Hematopoietic multipotent progenitor cell treated with erythropoietin and hydrocortisone succinate and interleukin-3 and kit ligand, for 4 days (in vitro differentiated cells): ENCODE data around the gene OTUB2.

Experiments used
- DNase-seq: peaks from one replicate; pipeline ENCODE4 v3.0.0-alpha.2; 2015

The OTUB2 gene

DNA sequence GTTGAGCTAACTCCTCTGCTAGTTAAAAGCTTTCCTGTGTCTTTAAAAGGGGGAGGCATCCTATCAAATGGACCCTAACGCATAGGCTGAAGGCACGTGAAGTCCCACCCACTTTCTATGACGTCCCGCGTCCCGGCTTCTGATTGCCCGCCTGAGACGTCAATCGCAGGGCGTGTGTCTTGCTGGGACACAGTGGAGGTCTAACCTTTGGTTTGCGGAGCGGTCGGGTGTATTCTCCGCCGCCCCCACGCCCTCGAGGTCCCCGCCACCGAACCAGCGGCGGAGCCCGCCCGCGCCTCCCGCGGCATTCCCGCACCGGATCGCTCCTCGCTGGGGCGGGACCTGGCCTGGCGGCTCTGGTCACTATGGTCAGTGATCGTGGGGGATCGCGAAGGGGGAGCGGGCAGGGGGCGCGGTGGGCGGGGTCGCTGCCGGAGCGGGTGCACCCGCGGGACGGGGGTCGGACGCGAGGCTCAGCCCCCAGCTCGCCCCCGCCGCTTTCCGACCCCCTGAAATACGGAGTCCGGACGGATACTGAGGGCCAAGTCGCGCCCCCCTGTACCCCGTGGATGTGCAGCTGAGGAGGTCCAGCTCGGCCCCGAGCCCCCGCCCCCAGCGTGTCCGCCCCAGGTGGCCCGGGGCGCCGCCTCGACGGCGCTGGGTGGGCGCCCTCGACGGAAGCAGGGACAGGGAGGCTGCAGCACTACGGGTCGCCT lies at the start of gene OTUB2:
Gene OTUB2, plus strand, starts transcription at position 168 of the 716 bp plus-strand sequence. Its CDS starts 198 bp downstream, at position 366.
- DNase-seq, result peak; percentile 99

DNA sequence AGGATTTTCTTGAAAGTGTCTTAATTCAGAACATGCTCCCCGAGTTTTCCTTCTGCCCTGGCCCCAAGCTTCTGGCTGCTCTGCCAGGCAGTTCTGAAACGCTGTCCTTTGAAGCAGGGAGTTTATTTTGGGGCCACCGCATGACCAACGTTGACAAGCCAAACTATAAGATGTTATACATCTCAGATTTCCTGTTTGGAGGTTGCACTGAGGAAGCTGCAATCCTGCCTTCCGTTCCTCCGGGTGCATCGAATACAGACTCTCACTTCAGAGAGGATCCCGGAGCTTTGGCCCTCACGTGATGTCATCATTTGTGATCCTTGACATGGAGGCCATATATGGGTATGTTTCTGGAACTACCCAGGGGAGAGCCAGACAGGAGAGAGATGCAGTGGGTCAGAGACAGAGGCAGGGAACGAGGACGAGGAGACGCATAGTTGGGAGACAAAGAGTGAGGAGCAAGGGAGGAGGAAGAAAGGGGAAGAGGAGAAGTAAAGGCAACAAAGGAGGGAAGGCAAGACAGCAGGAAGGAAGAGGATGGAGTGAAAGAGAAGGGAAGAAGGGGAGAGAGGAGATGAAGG lies 49.6 kb upstream of the OTUB2 start, which contains the start of gene ASB2:
Gene ASB2, minus strand, starts transcription at position 94 of the 581 bp plus-strand sequence. CDS start 12,031 bp downstream, outside the sequence.
- peak; percentile 10 for DNase-seq

DNA sequence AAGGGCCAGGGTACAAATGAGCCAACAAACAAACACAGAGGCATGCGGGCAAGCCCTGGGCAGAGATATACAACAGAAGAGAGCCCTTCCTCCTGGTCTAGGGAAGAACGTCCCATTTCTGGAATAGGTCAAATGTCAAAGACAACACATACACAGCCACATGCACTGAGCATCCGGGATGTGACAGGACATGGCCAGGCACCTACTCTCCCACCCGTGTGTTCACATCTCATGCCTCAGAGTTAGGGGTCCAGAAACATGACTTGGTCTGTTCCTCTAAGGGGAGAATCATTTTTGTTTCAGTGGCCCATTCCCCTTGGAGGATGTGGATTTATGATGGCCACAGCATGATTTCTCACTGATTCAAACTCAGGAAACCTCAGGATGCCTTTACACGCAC lies 49.0 kb upstream of the OTUB2 start:
- no peak for DNase-seq

DNA sequence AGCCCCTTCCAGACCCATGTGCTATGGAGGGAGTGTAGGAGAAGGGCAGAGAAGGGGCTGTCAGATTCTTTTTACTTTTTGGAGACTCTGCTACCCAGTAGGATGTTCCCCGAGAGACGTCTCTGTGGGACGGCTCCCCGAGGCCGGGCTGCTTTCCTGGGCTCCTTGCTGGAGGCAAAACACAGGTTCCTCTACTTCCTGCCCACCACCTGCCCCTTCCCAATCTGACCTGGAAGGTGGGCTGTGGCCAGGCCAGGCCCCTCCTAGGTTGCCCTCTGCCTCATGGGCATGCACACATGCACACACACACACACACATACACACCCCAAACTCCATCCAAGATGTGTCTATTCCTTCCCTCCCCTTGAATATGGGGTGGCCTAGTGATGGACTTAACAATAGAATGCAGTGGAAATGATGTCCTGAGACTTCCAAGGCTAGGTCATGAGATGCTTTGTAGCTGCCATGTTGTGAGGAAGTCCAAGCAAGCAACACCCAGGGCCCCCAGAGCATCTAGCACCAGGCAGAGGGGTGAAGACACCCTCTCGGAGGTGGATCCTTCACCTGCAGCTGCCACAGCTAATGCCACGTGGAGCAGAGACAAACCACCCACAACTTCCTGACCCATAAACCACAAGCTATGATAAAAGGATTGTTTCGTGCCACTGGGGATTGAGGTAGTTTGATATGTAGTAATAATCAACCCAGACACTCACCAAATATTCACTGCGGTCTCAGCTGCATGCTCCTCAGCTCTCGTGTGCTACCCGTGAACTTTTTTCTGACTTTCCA lies 48.2 kb upstream of the OTUB2 start:
- DNase-seq, result peak; percentile 72

DNA sequence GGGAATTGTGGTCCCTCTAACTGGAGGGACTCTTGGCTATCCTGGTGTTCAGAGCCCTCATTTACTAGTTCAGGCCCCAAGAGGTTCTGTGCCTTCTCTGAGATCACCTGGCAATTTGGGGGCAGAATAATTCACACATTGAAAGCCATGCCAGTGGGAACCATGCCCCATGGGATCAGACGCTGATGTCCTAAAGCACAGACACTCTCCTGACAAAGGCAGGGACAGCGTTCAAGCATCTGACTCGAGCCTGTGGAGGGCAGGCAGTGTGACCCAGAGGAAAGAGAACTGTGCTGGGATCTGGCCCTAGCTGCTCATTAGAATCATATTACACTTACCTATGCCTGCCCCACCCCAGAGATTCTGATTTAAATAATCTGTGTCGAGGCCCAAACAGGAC lies 47.4 kb upstream of the OTUB2 start:
- no peak for DNase-seq

DNA sequence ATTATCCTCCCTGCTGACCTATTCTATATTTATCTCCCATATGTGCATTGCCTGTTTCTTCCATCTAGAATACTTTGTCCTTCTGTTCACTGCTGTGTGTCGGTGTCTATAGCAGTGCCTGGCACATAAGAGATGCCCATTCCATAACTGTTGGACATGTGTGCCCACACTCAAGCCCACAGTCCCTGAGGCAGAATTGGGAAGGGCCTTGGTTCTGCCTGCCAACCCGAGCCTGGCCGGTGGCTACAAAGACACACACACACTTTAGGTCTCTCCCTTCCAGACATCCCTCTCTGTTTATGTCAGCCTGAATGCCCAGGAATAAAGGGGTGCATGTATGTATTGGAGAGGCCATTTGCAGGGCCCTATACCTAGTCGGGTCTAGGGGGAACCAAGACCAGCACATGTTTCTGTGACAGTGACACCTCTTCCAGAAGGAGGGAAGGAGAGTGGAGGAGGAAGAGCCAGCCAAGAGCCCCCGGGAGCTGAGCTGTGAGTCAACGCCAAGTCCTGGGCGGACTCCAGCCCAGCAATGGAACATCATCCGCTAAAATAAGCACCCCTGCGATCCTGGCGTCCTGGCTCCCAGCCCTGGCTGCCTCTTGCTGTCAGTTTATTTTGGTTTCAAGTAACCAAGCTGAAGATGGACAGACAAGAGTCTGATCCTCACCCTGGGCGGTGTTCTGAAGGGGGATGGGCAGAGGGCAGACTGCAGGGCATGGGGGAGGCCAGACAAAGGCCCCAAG lies 45.5 kb upstream of the OTUB2 start:
- DNase-seq, result no peak

DNA sequence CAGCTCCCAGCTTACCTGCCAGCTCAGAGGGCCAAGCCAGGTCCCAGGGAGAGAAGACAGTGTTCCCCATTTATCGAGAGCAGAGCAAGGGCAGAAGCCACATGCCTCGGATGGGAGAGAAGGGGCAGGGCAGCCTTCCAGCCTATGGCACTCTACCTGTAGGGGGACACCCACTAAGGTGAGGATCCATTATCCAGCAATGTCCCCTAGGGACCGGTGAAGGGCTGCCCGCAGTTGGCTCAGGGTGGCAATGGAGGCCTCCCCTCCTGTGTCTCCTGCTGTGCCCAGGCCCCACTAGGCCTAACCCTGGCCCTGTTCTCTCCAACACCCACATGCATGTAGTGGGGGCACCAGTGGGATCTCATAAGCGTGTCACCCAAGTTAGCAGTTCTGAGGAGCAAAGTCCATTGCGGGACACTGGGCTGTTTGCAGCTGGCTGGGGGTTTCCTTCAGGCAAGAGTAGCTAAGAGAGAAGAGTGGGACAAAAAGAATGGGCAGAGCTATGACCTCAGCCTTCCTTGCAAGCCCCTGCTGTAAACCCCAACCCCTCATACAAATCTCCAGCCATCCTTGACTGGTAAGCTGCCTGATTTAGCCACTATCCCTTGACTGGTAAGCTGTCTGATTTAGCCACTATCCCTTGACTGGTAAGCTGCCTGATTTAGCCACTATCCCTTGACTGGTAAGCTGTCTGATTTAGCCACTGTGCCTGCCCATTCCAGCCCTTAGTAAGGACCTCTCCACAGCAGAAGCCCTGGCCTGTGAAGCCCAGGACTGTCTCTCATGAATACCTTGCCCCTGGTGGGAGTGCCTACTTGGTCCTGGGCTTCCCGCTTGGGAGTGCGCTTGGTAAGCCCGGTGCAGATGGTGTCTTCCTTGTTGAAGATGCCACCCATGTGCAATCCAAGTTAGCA lies 44.6 kb upstream of the OTUB2 start:
- DNase-seq, result no peak

DNA sequence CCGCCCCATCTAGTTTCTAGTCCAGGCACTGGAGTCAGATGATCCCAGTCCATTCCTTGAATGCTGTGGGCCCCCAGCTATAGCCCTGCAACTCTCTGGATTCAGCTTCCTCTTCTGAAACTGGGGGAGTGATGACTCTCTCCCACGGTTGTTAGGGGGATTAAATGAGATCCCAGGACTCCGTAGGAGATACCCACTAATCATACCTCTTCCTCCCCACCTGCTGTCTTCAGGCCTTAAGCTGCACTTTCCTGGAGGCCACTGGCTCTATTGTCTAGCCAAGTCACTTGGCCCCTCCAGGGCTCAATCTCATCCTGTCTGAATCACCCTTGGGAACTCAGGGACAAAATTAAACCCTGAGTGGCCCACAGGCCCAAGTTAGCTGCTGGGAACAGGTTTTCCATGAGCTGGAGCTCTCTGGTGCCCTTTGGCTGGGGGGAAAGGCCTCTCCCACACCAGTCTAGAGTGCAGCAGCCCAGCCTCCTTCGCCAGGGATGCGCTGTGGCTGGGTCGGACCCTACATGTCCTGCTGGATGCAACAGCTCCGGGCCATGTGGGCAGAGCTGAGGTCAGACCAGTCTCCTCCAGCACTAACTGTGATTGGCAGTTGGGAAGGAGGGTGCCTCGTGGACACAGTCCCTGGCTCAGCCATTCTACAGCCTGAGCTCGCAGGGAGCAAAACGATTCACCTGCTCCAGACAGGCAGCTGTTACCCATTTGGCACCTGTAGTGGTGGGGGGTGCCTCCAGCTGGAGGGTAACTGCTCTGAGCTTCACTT lies 43.7 kb upstream of the OTUB2 start:
- DNase-seq, result no peak

DNA sequence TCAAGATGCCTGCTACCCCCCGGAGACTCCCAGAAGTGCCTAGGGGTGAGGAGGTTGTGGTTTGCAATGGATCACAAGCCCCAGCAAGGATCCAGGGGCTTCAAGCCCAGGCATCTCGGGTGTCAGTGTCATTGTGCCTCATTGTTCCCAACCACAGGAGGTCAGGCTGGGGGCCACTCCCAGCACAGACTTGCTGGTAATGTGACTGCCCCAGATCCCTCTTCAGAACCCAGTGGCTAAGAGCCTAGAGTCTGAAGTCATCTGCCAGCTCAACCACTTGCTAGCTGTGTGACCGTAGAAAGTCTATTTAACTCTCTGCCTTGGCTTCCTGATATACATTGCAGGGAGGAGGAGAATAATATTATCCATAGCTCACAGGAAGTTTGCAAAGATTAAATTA lies 42.1 kb upstream of the OTUB2 start:
- no peak for DNase-seq

DNA sequence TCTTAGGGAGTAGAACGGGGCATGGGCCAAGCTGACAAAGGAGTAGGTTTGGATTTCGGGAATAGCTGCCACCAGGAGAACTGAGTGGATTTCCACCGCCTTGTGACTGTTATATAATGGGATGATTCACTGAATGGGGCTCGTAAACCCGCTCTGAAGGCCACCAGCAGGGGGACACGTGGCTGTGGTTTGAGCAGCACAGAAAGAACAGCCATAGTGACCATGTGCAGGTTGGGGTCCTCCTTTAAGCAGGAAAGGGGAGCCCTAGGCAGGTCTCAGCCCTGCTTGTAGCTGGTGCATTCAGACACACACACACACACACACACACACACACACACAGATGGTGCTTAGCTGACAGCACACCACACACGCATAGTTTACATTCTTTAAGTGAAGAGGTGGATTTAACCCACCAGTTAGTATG lies 41.1 kb upstream of the OTUB2 start:
- peak; percentile 52 for DNase-seq

DNA sequence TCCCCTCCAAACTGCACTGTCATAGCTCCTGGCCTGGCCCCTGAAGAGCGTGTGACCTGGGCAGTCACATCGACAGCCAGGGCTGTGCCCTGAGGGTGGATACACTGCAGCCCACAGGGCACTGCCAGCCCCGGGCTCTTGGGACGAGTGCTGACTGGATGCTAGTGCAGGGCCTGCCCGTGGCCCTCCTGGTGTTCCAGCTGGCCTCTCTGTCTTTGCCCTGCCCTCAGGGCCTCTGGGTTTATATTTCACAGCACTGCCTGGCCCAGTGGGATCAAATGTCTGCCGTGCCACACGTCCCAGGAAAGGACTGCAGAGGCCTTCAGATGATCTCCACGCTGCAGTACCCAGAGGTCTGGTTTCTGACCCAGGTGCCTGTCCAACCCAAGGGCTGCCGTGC lies 39.2 kb upstream of the OTUB2 start:
- DNase-seq, result no peak

DNA sequence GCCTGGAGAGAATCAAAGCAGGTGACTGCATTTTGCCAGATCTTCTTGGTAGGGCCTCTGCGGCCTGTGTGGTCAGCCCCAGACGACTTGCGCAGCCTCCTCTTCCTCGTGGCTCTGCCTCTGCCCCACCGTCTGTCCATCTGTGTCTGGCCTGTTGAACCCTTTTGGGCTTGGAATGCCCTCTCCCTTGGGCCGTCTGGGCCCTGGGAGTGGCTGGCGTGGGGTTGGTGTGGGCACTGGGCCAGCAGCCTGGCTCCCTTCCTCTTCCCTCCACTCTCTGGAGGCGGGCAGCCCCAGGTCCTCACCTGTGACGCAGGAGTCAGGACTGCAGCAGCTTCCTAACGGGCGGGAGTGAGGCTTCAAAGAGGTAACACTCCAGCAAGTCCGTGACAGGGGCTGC lies 38.8 kb upstream of the OTUB2 start:
- DNase-seq, result no peak

DNA sequence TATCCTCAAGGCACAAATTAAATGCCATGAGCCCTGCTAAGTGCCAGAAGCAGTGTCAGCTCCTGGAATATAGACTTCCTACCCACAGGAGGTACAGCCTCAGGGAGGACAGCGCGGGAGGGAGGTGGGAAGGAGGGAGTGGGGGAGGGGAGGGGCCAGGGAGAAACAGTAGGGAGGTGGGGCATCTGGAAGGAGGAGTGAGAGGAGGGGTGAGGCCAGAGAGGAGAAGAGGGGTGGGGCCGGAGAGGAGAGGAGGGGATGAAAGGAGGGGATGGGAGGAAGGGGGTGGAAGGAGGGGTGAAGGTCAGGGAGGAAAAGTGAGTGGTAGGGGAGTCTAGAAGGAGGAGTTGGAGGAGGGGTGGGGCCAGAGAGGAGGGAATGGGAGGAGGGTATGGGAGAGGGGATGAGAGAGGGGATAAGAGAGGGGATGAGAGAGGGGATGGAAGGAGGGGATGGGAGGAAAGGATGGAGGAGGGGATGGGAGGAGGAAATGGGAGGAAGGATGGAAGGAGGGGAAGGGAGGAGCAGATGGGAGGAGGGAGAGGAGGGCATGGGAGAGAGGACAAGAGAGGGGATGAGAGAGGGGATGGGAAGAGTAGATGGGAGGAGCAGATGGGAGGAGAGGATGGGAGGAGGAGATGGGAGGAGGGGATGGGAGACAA lies 38.2 kb upstream of the OTUB2 start:
- no peak for DNase-seq

DNA sequence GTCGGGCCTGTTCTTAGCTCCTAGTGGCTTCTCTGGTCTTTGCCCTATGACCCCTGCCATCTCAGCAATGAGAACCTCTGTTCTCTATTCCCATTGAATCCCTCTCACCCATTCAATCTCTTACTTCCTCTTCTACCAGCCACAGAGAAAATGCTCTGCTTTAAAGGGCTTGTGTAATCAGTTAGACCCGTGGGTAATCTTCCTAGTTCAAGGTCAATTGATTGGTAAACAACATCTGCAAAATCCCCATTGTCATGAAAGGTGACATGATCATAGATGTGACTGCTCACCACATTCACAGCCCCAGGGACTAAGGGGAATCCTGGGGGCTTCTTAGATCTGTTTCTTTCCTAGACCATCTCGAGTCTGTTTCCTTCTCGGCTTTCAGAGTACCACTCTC lies 36.2 kb upstream of the OTUB2 start:
- peak; percentile 16 for DNase-seq

DNA sequence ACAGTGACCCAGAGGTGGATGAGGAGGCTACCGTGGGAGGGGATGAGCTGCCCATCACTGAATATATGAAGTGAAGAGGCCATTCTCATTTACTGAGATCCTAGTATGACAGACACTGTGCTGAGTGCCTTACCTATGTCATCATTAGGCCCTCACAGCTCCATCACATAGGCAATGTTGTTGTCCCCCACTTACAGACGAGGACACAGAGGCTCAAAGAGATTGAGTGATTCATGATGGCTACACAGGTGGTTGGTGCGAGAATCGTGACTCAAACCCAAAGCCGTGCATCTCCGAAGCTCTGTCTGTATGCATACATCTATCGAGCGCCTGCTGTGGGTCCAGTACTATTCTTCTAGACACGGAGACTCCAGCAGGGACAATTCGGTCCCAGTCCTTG lies 34.9 kb upstream of the OTUB2 start:
- DNase-seq, result no peak

DNA sequence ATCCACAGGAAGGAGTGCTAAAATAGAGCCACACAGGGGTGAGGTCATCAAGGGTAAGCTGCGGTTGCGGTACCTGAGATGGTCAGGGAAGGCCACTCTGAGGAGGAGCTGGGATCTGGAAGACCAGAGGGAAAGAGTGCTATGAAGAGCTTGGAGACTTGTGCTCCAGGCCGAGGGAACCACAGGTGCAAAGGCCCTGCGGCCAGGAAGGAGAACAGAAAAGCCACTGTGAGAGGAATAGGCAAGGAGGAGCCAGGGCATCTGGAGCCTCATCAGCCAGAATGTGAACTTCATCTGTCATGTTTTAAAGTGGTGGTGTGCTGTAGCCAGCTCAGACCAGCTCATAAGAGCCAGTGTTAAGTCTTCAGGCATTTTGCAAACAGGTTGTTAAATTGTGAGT lies 34.5 kb upstream of the OTUB2 start:
- no peak for DNase-seq

DNA sequence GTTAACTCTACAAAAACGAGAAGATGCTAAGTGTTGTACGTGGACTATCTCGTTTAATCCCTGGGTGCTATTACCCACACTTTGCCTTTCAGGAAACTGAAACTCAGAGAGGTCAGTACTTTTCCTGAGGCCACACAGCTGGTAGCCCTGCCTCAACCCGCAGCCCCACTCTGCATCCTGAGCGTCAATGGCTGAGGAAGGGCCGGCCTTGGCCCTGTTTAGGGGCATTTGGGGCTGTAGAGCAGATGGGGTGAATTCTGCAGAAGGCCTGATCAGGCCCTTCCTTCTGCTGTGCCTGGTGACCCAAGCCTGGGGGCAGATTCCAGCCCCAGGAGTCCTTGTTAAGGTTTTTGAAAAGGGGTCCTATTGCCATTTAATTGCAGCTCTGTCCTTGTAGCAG lies 32.8 kb upstream of the OTUB2 start:
- DNase-seq, result no peak

DNA sequence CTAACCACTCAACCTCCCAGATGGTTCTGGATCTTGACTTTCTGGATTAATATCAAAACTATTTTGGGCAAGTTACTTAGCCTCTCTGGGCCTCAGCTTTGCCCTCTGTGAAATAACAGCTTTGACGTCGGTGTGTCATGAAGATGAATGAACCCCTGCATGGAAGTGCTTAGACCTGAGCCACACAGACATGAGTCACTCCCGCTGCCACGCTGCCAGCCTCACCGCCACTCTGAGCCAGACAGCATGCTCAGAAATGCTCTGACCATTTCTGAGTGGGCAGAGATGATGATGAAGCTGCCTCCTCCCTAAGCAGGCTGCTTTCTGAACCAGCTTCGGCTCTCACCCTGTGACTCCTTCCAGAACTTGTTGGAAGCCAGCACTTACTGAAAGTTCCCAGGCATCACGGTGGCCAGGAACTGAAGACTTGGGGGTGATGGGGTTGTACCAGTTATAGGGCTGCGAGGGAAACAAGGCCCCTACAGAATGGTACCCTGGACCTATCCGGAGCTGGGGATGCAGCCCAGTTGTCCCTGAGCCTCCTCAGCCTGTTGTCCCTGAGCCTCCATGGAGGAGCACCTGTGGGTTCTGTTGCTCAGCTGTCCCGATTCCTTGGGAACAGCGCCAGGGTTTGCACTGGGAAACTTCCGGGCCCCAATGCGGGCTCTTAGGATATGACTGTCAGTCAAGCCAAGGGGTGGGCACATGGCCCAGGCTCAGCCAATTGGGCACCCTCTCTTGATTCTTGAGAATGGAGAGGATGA lies 31.0 kb upstream of the OTUB2 start:
- no peak for DNase-seq

DNA sequence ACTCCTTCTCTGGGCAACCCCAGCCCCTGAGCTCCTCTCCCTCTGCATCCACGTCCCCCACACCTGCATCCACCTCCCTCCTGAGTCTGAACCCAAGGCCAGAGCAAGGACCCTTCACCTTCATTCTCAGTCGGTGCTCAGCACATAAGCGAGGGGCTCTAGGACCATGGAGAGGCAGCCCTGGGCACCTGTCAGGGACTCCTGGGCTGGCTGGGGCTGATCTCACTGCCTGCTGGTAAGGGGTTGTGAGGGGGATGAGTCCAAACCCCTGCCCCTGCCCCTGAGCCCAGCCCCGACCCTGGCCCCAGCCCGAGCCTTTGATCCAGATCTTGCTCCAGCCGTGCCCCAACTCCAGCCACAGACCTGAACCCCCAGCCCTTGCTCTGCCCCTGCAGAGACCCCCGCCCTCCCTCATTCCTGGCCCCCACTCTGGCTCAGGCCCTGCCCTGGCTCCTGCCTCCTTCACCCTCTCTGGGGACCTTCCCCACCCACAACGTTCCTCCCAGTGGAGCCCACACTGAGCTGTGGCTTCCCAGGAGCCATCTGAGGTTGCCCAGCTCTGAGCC lies 29.9 kb upstream of the OTUB2 start:
- no peak for DNase-seq

DNA sequence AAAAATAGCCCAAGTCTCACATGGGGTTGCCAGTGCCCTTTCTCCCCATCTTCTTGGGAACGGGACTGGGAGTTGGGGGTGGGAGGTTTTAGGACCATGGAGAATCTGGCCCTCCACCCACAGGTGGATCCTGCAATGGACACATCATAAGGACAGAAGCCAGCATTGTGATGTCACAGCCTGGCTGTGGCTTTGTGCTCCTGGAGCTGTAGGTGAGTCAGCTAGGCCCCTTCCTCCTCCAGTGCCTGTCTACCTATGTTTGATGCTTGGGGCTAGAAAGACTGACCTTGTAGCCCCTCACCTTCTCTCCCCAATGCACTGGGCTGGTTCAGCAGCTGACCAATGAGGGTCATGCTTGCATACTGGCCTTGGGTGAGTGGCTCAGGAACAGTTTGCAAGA lies 29.1 kb upstream of the OTUB2 start, which contains the start of gene CCDC197:
Gene CCDC197, plus strand, starts transcription at position 220 of the 400 bp plus-strand sequence. CDS start 831 bp downstream, outside the sequence.
- no peak for DNase-seq
